GM12878 (cell line): ENCODE data around the gene USF1. TPM values are rescaled to one million over a fixed set of nuclear protein-coding genes. Genes with fewer than 3 reads are reported as not detected.

Experiments
- ATAC-seq: fragments of 200-7000 bp; cut with Tn5 transposase; 3 replicates; pipeline ENCODE4 v1.9.1; 2020; ENCODE audit warnings: mild to moderate bottlenecking, moderate library complexity
- BruUV-seq: library from RNA; stranded (reverse); fragments of 400-500 nt; replicated peaks from 2 replicates; lab custom pipeline; 2021; lab: Mats Ljungman, UMichigan
- CTCF ChIA-PET: fragments of 300-600 bp; sonication (Branson Sonifier 250); formaldehyde crosslinking; extraction: SDS; loops from one replicate; lab custom pipeline; 2021; ENCODE audit warnings: inconsistent platforms; lab: Yijun Ruan, JAX
- POLR2A ChIA-PET: fragments of 350-600 bp; formaldehyde crosslinking; extraction: SDS; loops from one replicate; lab custom pipeline; 2021; ENCODE audit warnings: inconsistent platforms; lab: Charles Lee
- RAD21 ChIA-PET: fragments of 300-600 bp; sonication (Branson Sonifier 250); formaldehyde crosslinking; loops from one replicate; lab custom pipeline; 2023; ENCODE audit warnings: antibody characterized with exemption; ENCODE audit not compliant: unreplicated experiment; lab: Charles Lee
- SMC1A ChIA-PET: fragments of 300-600 bp; sonication (Branson Sonifier 250); formaldehyde crosslinking; loops from one replicate; lab custom pipeline; 2023; ENCODE audit not compliant: unreplicated experiment, uncharacterized antibody; lab: Charles Lee
- DNase-seq: peaks from one replicate; pipeline ENCODE4 v3.0.0-alpha.2; 2011; ENCODE audit warnings: low read depth, low spot score
- FAIRE-seq: peaks from 3 replicates; lab custom pipeline; 2011; peaks lifted over from hg19 to GRCh38; lab: Jason Lieb, UNC
- H2AFZ ChIP-seq: 2 replicates; pipeline ENCODE4 v1.6.0; 2011; ENCODE audit warnings: low read depth, low read length, control low read depth; ENCODE audit not compliant: control insufficient read depth
- H3K27ac ChIP-seq: 2 replicates; pipeline ENCODE4 v1.5.1; 2011; ENCODE audit warnings: control low read depth; ENCODE audit not compliant: control insufficient read depth, insufficient read depth
- H3K27me3 ChIP-seq, 2 experiments: replicated peaks in 1 of 2; 2 replicates each; pipeline versions ENCODE4 v1.6.0 to v1.6.1; 2011; ENCODE audit warnings: low read length in 1 of 2; ENCODE audit not compliant: control insufficient read depth in 2 of 2, insufficient read depth in 2 of 2
- H3K36me3 ChIP-seq, 2 experiments: 2 replicates each; pipeline ENCODE4 v1.5.1; 2011; ENCODE audit warnings: low read length in 1 of 2; ENCODE audit not compliant: control insufficient read depth in 2 of 2, insufficient read depth in 2 of 2
- H3K4me1 ChIP-seq: 2 replicates; pipeline ENCODE4 v1.6.1; 2011; ENCODE audit warnings: mild to moderate bottlenecking, low read length, moderate library complexity, mixed read lengths; ENCODE audit not compliant: control insufficient read depth, insufficient read depth
- H3K4me2 ChIP-seq: 2 replicates; pipeline ENCODE4 v1.6.0; 2011; ENCODE audit warnings: control low read depth; ENCODE audit not compliant: control insufficient read depth, insufficient read depth
- H3K4me3 ChIP-seq: fragments of 200-600 bp; sonication (generic); 2 replicates; pipeline ENCODE4 v1.5.1; 2016
- H3K79me2 ChIP-seq: 2 replicates; pipeline ENCODE4 v1.6.0; 2011; ENCODE audit warnings: low read length; ENCODE audit not compliant: control insufficient read depth, insufficient read depth
- H3K9ac ChIP-seq: 2 replicates; pipeline ENCODE4 v1.8.0; 2011; ENCODE audit warnings: low read length, control low read depth, mixed read lengths; ENCODE audit not compliant: control insufficient read depth, insufficient read depth
- H3K9me3 ChIP-seq: replicated peaks from 3 replicates; pipeline ENCODE4 v1.5.1; 2011; ENCODE audit warnings: mild to moderate bottlenecking, low read length; ENCODE audit not compliant: control insufficient read depth, insufficient read depth
- H4K20me1 ChIP-seq: 2 replicates; pipeline ENCODE4 v1.6.0; 2011; ENCODE audit not compliant: control insufficient read depth, insufficient read depth
- BACH1 ChIP-seq: fragments of 450-650 bp; IDR thresholded peaks from 2 replicates; pipeline ENCODE4 v1.6.1; 2017; ENCODE audit warnings: mild to moderate bottlenecking, borderline replicate concordance
- ETV6 ChIP-seq, 2 experiments: fragments of 450-650 bp in 1 of 2; IDR thresholded peaks in 1 of 2; conservative IDR thresholded peaks in 1 of 2; 2 replicates each; pipeline ENCODE4 v1.6.1; 2014; ENCODE audit warnings: antibody characterized with exemption in 1 of 2, borderline replicate concordance in 1 of 2, low read depth in 1 of 2, mild to moderate bottlenecking in 1 of 2, moderate library complexity in 1 of 2
- FOXK2 ChIP-seq: fragments of 450-650 bp; IDR thresholded peaks from 2 replicates; pipeline ENCODE4 v1.6.1; 2017; ENCODE audit warnings: mild to moderate bottlenecking, moderate library complexity
- GATAD2B ChIP-seq: fragments of 450-650 bp; conservative IDR thresholded peaks from 2 replicates; pipeline ENCODE4 v1.6.1; 2017; ENCODE audit warnings: low read depth, mild to moderate bottlenecking, moderate library complexity
- SMAD5 ChIP-seq: IDR thresholded peaks from 2 replicates; pipeline ENCODE4 v1.6.1; 2016; ENCODE audit warnings: antibody characterized with exemption, low read depth
- ZBTB4 ChIP-seq: fragments of 450-650 bp; formaldehyde crosslinking; IDR thresholded peaks from 2 replicates; pipeline ENCODE4 v1.4.0; 2022; ENCODE audit warnings: mild to moderate bottlenecking, moderate library complexity
- ZNF384 ChIP-seq: IDR thresholded peaks from 2 replicates; pipeline ENCODE4 v1.6.1; 2012; ENCODE audit warnings: low read depth, mild to moderate bottlenecking, low read length, improper control_type of control experiment, borderline replicate concordance
- WGBS: methylation state at CpG from one replicate; pipeline ENCODE4 v1.1.6; 2016; ENCODE audit warnings: low lambda C conversion rate; ENCODE audit not compliant: insufficient replicate concordance, insufficient coverage; ENCODE audit errors: missing lambda C conversion rate; 5-methylcytosine and 5-hydroxymethylcytosine counted together
- in situ Hi-C: fragments of 300-500 bp; cut with MboI; formaldehyde crosslinking; loops from 9 replicates; pipeline ENCODE4 v1.14.3; 2018; ENCODE audit warnings: mixed read lengths
- intact Hi-C: fragments of 100-400 bp; cut with micrococcal nuclease; formaldehyde crosslinking; loops from one replicate; pipeline ENCODE4 v1.14.2; 2022; ENCODE audit not compliant: unreplicated experiment
- polyA plus RNA-seq, 11 experiments: library from polyadenylated mRNA; depleted of rRNA in 4 of 11; unstranded in 6 of 11; stranded (reverse) in 5 of 11; fragments of >200 nt; fragmentation: Nextera tagmentation in 4 of 11; fragmentation: Illumina TruSeq in 1 of 11; extraction: Ambion mirVana in 4 of 11; extraction: Trizol in 1 of 11; gene quantifications; 1 replicate in 1 of 11; 2 replicates in 10 of 11; pipeline versions ENCODE4 v1.2.1 to v1.2.3, GENCODE V29; 2011 to 2016; ENCODE audit warnings: inconsistent platforms in 2 of 11, missing spikeins in 2 of 11, low read depth in 1 of 11
- total RNA-seq, 4 experiments: library from RNA; depleted of rRNA in 3 of 4; stranded (reverse); fragments of >200 nt in 3 of 4; fragmentation: Illumina TruSeq in 1 of 4; extraction: Trizol in 1 of 4; gene quantifications; 2 replicates each; pipeline versions ENCODE4 v1.2.1 to v1.2.3, GENCODE V29; 2013 to 2021

Gene USF1
- total and polyA plus RNA-seq, 10 of the 15 experiments (the other 5 are each of a cell fraction or from before 2014, with no cell fraction given), result 9.4 to 92.1 (median 53.5) TPM

- in situ Hi-C loops, result no loop called here
- no peak for ATAC-seq
- H3K4me2 ChIP-seq, result no peak overlapping the region
- ChIA-PET RAD21 (no interaction called here), SMC1A (interaction anchor here (1.1 kb wide), 1 partner anchor 11 kb away, joined by 4 read pairs; no protein-coding TSS in a partner anchor), CTCF (no interaction called here), POLR2A (no interaction called here)
- H2AFZ ChIP-seq, result no peak overlapping the region
- no peaks in the 10 kb centered on the region for H3K27me3 ChIP-seq
- H3K36me3 ChIP-seq, result no peaks in the 10 kb centered on the region
- no peak for DNase-seq
- FAIRE-seq, result no peak
- H3K79me2 ChIP-seq, result no peaks in the 10 kb centered on the region
- no peaks in the 10 kb centered on the region for H4K20me1 ChIP-seq
- intact Hi-C loops, result no loop called here
- H3K4me3 ChIP-seq, result no peak overlapping the region
- WGBS, result 70% methylated on average over 5 of the region's 5 CpGs
- no peaks in the 10 kb centered on the region for H3K9me3 ChIP-seq
- H3K4me1 ChIP-seq, result no peaks in the 10 kb centered on the region; the same call in 1 of the 2 replicates
- TF ChIP-seq ZNF384, result no peak
- TF ChIP-seq GATAD2B, result no peak
- no peak for TF ChIP-seq SMAD5
- TF ChIP-seq FOXK2, result no peak
- no peak for TF ChIP-seq ETV6 (conservative IDR thresholded peaks at IDR 0.05 in 1 of 2, IDR thresholded peaks at IDR 0.05 in 1 of 2; ENCODE audit: borderline replicate concordance in 1 of 2, low read depth in 1 of 2)
- TF ChIP-seq BACH1, result no peak
- TF ChIP-seq ZBTB4 (CRISPR knock-in tag), result no peak
- BruUV-seq, result no TSS peak
- no peak overlapping the region for H3K9ac ChIP-seq
- H3K27ac ChIP-seq, result no peak overlapping the region
These were observed 35.7 kb upstream of the USF1 start for GRCh38 chr1:161081519-161081918.
